GM21447 (cell line): Measurements from ENCODE around the gene AQP5.
A peak's percentile ranks its signal among the peaks of the same experiment; 100 is the strongest.

Source experiments
- ATAC-seq: cut with Tn5 transposase; IDR thresholded peaks from one replicate; pipeline ENCODE4 v1.9.1; 2021; ENCODE audit not compliant: unreplicated experiment

AQP5 gene

DNA sequence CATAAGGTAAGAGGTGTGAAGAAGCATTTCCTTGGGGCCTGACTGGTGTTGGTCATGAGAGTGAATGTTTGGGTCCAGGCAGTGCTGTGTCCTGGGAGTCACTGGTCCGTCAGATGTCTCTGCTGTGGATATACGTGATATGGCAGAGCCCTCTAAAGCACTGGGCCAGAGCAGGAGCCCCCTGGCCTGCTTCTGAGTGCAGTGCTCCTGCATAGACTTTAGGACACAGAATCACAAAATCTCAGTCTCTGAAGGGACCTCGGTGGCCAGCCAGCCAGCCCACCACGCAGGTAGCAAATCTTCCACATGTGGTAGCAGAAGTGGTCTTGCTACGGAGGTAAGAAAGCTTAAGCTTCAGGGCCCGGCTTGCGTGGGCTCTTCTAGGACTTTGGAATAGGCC lies 29.6 kb upstream of the AQP5 start:
- no peak for ATAC-seq

DNA sequence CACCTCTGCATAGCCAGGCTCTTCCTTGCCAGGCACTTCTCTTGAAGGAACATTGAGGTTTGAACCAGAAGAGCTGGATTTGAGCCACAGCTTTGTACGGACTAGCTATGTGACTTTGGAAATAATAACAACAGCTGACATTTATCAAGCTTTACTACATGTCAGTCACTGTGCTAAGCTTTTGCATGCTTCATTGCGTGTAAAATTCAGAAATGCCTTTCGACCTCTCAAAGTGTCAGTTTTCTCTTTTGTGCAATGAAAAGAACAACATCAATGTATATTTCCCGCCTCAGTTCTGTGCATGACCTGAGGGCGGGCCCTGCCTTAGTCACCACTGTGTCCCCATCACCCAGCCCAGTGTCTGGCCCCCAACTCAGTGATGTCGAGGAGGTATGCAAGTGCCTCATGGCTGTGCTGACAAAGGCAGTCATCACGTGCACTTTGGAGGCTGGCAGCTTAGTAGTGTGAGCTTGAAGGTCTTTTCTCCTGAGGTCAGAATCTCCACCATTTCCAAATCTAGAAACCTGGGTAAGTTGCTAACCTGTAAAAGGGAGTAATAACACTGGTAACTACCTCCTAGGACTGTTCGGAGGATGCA lies 29.0 kb upstream of the AQP5 start:
- no peak for ATAC-seq

GRCh38 chr12:49933796-49934195 lies 27.9 kb upstream of the AQP5 start:
- ATAC-seq = no peak

- no peak for ATAC-seq
Observed at GRCh38 chr12:49934505-49934904, 27.2 kb upstream of the AQP5 start.

- ATAC-seq = no peak
Observed at GRCh38 chr12:49936925-49937324, 24.7 kb upstream of the AQP5 start.

- ATAC-seq = no peak
Observed at GRCh38 chr12:49937639-49938300, 23.9 kb upstream of the AQP5 start.

DNA sequence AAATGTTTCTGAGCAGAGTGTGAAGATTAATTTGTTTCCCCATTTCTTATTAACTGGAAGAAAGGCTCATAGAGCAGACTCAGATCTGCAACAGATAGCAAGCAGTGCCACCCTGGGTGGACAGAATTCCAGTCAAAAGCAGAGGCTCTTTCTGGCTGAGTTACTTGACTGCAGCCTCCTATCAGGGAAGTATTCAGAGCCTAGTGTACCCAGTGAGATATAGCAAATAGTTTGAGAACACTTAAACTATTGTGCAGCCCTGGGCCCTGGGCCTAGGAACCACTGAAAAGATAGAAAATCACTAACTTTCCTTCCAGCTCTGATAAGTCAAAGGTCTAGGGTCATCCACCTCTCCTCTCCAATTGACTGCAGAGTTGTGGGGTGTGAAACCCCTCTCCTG lies 22.4 kb upstream of the AQP5 start:
- no peak for ATAC-seq

DNA sequence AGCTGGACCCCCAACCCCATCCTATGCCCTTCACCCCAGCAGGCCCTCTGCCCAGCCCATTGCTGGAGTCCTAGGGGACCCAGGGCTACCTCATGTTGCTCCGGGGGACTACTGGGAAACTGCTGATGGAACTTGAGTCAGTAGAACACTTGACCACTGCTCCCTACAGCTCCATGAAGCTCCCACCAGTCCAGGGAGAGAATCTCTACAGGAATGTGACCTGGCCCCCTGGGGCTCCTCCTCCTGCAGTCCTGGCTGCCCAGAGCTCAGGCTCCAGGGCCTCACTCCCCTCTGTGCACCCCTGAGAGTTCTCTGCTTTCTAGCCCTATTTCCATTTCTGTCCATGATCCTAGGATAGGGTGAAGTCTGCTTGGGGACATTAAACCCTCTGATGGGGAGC lies 22.0 kb upstream of the AQP5 start:
- ATAC-seq = no peak

GRCh38 chr12:49941556-49942511 lies 19.8 kb upstream of the AQP5 start:
- no peak for ATAC-seq

- no peak for ATAC-seq
Observed at GRCh38 chr12:49942512-49942893, 19.2 kb upstream of the AQP5 start.

DNA sequence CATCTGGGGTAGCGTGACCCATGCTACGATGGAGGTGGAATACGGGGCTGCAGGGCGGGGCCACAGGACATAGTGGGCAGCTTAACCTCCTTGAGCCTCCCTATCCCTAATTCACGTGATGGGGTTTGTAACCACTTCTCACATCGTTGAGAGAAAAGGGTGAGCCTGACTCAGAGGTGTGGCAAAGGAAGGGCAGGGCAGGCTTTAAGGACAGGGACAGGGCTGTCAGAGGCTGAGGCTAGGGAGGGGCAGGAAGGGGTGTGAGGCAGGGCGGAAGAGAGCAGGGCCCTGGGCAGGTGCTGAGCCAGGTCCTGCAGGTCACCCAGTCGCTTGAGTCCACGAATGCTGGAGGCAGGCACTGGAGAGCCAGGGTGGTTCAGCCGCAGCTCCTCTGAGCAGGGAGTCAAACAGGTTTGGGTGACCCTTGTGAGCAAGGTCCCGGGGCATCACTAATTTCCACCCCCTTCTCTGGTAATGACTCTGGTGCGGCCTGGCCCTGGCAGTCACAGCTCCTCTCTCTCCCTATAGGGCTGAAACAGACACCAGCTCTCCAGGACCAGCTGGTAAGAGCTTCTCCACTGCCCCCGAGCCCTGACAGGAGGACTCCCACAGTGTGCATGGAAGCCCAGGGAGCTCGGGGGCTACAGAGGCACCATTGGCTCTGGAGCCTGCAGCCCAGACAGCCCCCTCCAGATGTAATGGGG lies 18.6 kb upstream of the AQP5 start:
- no peak for ATAC-seq

- ATAC-seq = no peak
Observed at GRCh38 chr12:49943625-49943960, 18.1 kb upstream of the AQP5 start.

- ATAC-seq = no peak
Observed at GRCh38 chr12:49944046-49944445, 17.6 kb upstream of the AQP5 start.

- ATAC-seq = no peak
Observed at GRCh38 chr12:49944718-49945117, 17.0 kb upstream of the AQP5 start.

DNA sequence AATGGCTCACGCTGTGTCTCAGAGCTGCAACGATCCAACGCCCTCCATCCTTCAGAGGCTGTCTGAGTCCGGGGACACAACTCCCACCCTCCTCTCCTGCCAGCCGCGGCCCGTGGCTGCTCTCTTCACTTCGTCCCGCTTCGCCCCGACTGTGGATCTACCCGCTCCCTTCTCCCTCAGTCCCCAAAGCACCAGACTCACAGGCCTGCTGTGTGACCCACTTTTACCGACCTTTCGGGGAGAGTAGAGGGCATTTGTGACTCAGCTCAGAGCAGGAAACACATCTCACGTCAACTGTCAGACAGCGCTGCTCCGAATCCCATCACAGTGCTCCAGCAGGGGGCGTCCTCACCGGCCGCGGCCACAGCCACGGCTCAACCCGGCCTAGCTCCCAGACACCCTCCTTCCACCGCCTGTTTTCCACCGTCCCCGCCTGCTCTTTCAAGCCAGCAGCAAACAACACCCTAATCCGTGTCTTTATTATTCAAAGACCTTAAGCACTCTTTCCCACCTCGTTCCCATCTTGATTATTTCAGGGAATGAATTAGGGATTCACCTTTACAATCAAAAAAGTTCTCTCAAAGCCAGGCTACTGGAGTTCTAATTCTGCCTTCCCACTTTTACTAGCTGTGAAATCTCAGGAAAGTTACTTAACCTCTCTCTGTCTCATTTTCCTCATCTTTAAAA lies 16.1 kb upstream of the AQP5 start:
- ATAC-seq = peak; percentile 70

- no peak for ATAC-seq
Observed at GRCh38 chr12:49946086-49946485, 15.6 kb upstream of the AQP5 start.

DNA sequence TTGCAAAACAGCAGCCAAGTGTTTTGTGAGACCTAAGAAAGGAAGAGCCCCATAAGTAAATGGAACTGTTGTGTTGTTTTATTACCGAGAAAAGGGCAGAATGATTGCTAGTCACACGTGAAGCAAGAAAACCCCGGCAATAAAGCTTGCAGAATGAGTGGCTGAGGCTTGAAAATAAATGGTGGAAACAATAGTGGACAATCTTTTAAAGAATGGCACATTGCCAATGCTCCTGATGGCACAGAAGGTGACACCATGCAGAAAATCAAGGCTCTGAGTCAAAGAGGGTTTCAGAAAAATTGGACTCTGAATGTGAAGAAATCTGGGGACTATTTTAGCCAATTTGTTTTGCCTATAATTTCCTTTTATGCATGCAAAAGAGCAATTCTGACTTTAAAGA lies 15.2 kb upstream of the AQP5 start:
- no peak for ATAC-seq

- no peak for ATAC-seq
Observed at GRCh38 chr12:49947593-49948226, 14.0 kb upstream of the AQP5 start.

DNA sequence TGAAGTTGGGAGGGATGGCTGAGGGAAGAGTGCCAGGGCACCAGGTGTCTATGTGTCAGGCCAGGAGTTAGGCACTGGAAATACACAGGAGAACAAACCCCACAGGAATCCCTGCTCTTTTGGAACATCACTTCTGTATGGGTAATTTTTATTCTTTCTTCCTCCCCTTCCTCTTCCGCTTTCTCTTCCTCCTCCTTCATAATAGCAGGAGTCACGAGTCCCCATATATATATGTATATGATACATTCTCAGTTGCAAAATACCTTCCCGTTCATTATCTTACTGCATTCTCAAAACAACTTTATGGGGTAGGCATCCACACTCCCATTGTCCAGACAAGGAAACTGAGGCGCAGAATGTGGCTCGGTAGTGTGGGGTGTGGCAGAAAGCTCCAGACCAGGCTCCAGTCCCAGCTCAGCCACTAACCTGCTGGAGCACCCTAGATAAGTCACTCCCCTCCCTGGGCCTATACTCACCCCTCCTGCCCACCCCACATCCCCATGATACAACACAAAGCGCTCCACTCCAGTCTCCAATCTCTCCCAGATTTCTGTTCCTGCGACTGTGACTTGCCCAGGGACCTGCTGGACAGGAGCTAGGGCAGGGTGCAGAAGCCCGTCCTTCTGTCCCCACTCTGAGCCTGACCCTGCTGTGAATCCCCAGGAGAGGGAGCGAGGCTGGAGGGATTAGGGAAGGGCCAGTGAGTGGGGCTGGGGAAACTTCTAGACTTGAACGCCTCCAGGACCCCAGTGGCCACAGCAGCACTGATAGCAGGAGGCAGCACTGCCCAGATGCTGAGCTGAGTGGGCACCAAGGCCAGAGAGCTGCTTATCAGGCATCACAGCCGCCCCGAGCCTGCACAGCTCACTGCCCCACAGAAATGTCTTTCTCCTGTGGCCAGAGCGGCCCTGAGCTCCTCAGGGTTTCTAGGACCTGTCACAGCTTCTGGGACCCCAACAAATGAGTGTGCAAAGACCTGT lies 12.5 kb upstream of the AQP5 start:
- no peak for ATAC-seq
